Caco-2 (cell line): ENCODE results near the gene MAST4. TPM values are rescaled to one million over a fixed set of nuclear protein-coding genes. Genes with fewer than 3 reads are reported as not detected.

Source experiments
- BruUV-seq: library from RNA; stranded (reverse); fragments of 400-500 nt; replicated peaks from 2 replicates; lab custom pipeline; 2021; lab: Mats Ljungman, UMichigan
- CTCF ChIA-PET: fragments of 300-600 bp; sonication (Branson Sonifier 250); formaldehyde crosslinking; loops from one replicate; lab custom pipeline; 2022; ENCODE audit warnings: antibody characterized with exemption; lab: Charles Lee
- POLR2A ChIA-PET: fragments of 300-600 bp; sonication (Branson Sonifier 250); formaldehyde crosslinking; loops from one replicate; lab custom pipeline; 2022; ENCODE audit warnings: antibody characterized with exemption; lab: Charles Lee
- DNase-seq, 2 experiments: peaks; one replicate each; pipeline versions ENCODE4 v3.0.0 to v3.0.0-alpha.2; 2020 to 2022
- H3K27me3 ChIP-seq: replicated peaks from 2 replicates; pipeline ENCODE4 v1.6.0; 2011; ENCODE audit warnings: low read length; ENCODE audit not compliant: control insufficient read depth, insufficient read depth
- H3K36me3 ChIP-seq: 2 replicates; pipeline ENCODE4 v1.5.1; 2011; ENCODE audit warnings: low read length; ENCODE audit not compliant: control insufficient read depth, insufficient read depth
- H3K4me1 ChIP-seq: fragments of 250-450 bp; sonication (Bioruptor Pico); 2 replicates; pipeline ENCODE4 v1.5.1; 2020; ENCODE audit warnings: mild to moderate bottlenecking
- H3K4me3 ChIP-seq: 2 replicates; pipeline ENCODE4 v1.5.1; 2011; ENCODE audit warnings: low read depth, mild to moderate bottlenecking, control low read depth, low read length
- H3K9me3 ChIP-seq: fragments of 250-450 bp; sonication (Bioruptor Pico); 2 replicates; pipeline ENCODE4 v1.5.1; 2020; ENCODE audit warnings: mild to moderate bottlenecking, moderate library complexity
- H3K27ac Mint-ChIP-seq: one replicate; pipeline ENCODE4 v1.8.0; 2022; ENCODE audit warnings: mixed read lengths; ENCODE audit not compliant: unreplicated experiment
- H3K27me3 Mint-ChIP-seq: one replicate; pipeline ENCODE4 v1.8.0; 2022; ENCODE audit warnings: mixed read lengths; ENCODE audit not compliant: insufficient read depth, unreplicated experiment
- H3K36me3 Mint-ChIP-seq: one replicate; pipeline ENCODE4 v1.8.0; 2022; ENCODE audit warnings: mild to moderate bottlenecking, mixed read lengths; ENCODE audit not compliant: insufficient read depth, unreplicated experiment
- H3K4me1 Mint-ChIP-seq: one replicate; pipeline ENCODE4 v1.8.0; 2022; ENCODE audit warnings: low read depth, mixed read lengths; ENCODE audit not compliant: unreplicated experiment
- H3K4me3 Mint-ChIP-seq: one replicate; pipeline ENCODE4 v1.8.0; 2022; ENCODE audit warnings: mild to moderate bottlenecking, moderate library complexity, mixed read lengths; ENCODE audit not compliant: unreplicated experiment
- H3K9me3 Mint-ChIP-seq: one replicate; pipeline ENCODE4 v1.8.0; 2022; ENCODE audit warnings: mixed read lengths; ENCODE audit not compliant: unreplicated experiment
- intact Hi-C: fragments of 100-400 bp; cut with micrococcal nuclease; formaldehyde crosslinking; loops from one replicate; pipeline ENCODE4 v1.10.0; 2022; ENCODE audit not compliant: unreplicated experiment
- total RNA-seq: library from RNA; stranded (reverse); gene quantifications from 2 replicates; pipeline ENCODE4 v1.2.3, GENCODE V29; 2022
- TF ChIP-seq, protein P1 (sequence below), 2 experiments: fragments of 200-600 bp in 1 of 2; IDR thresholded peaks; 1 replicate in 1 of 2; 2 replicates in 1 of 2; pipeline versions ENCODE4 v1.5.1 to v1.8.0; 2011 to 2022; ENCODE audit warnings: antibody characterized with exemption in 1 of 2, control low read depth in 1 of 2, inconsistent platforms in 1 of 2, low read depth in 1 of 2, low read length in 1 of 2, mild to moderate bottlenecking in 1 of 2, moderate library complexity in 1 of 2; ENCODE audit not compliant: insufficient read depth in 1 of 2, severe bottlenecking in 1 of 2, unreplicated experiment in 1 of 2

The MAST4 gene
- total RNA-seq, 1 experiment from 2014 or later = 17.8 TPM

DNA sequence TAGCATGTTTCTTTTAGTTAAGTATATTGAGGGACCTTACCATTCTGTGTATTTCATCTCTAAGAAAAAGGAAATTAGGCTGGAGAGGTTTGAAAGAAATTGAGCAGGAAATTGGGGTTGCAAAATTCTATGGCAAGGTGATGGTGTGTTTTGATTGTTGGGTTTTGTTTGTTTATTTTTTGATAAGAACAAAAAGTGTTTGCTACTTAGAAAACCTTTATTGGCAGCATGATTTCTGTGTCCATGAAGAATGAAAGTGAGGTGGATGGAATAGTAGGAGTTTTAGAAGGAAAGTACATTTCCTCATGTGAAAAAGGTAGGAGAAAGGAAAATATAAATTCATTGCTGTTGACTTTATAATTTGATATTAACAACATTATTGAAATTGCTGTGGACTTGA is 433.3 kb downstream of the MAST4 start:
- no peak for DNase-seq

DNA sequence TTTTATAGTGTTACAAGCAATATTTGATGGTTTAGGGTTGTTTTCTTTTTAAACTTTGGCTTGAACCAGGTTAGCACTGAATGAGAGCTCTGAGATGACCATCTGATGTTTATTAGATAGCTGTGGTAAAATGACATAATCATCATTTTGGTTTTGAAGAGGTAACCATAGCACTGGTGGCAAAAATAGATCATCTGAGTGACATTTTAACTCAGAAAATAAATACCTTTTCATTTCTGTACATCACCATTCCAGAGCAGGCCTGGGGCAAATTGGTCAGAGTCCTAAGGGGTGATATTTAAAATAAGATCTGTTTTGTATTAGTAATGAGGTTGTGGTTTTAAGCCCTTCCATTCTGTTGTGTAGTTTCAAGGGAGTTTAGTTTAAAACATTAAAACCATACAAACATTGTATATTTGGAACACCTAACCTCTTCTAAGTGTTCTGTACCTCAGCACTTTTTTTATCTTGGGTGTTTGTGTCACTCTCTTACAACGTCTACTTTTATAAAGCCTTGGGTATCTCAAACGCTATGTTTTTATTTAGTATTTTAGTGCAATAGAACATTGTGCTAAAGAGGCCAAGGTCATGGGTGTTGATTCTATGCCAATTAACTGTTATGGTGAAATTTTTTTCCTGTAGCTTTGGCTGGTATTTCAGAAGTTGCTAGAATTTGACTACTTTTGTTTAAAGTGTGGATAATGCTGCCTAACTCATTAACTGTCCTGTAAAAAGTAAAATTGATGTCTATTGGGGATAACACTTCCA is 434.3 kb downstream of the MAST4 start:
- Histone ChIP-seq H3K36me3 (no peaks in the 10 kb centered on the region; the same call in 1 of the 2 replicates), H3K4me3 (no peak overlapping the region), H3K27me3 (no peaks in the 10 kb centered on the region), H3K9me3 (no peaks in the 10 kb centered on the region), H3K4me1 (peaks cover 61% of the 10 kb centered on the region)
- Mint-ChIP-seq H3K27ac (no peak overlapping the region), H3K4me1 (peaks cover 58% of the 10 kb centered on the region), H3K9me3 (no peaks in the 10 kb centered on the region), H3K4me3 (no peak overlapping the region), H3K36me3 (peaks cover 11% of the 10 kb centered on the region), H3K27me3 (no peaks in the 10 kb centered on the region)
- no TSS peak for BruUV-seq
- intact Hi-C loops = no loop called here
- ChIA-PET POLR2A (no interaction called here), CTCF (no interaction called here)
- TF ChIP-seq, protein P1, sequence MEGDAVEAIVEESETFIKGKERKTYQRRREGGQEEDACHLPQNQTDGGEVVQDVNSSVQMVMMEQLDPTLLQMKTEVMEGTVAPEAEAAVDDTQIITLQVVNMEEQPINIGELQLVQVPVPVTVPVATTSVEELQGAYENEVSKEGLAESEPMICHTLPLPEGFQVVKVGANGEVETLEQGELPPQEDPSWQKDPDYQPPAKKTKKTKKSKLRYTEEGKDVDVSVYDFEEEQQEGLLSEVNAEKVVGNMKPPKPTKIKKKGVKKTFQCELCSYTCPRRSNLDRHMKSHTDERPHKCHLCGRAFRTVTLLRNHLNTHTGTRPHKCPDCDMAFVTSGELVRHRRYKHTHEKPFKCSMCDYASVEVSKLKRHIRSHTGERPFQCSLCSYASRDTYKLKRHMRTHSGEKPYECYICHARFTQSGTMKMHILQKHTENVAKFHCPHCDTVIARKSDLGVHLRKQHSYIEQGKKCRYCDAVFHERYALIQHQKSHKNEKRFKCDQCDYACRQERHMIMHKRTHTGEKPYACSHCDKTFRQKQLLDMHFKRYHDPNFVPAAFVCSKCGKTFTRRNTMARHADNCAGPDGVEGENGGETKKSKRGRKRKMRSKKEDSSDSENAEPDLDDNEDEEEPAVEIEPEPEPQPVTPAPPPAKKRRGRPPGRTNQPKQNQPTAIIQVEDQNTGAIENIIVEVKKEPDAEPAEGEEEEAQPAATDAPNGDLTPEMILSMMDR (IDR thresholded peaks at IDR 0.05; ENCODE audit: insufficient read depth in 1 of 2, low read depth in 1 of 2, low read length in 1 of 2, severe bottlenecking in 1 of 2, unreplicated experiment in 1 of 2) = no peak
- DNase-seq = no peak

More for the DNA sequence above, 433.3 kb downstream of the MAST4 start:
- Histone ChIP-seq H3K4me3 (no peak overlapping the region), H3K27me3 (no peaks in the 10 kb centered on the region), H3K9me3 (no peaks in the 10 kb centered on the region), H3K36me3 (no peaks in the 10 kb centered on the region; the same call in 1 of the 2 replicates), H3K4me1 (peaks cover 53% of the 10 kb centered on the region)
- Mint-ChIP-seq H3K9me3 (no peaks in the 10 kb centered on the region), H3K36me3 (peaks cover 11% of the 10 kb centered on the region), H3K4me3 (no peak overlapping the region), H3K4me1 (peaks cover 60% of the 10 kb centered on the region), H3K27ac (no peak overlapping the region), H3K27me3 (no peaks in the 10 kb centered on the region)
- intact Hi-C loops = no loop called here
- POLR2A ChIA-PET = no interaction called here
- BruUV-seq = no TSS peak
- TF ChIP-seq, protein P1 (IDR thresholded peaks at IDR 0.05; ENCODE audit: insufficient read depth in 1 of 2, low read depth in 1 of 2, low read length in 1 of 2, severe bottlenecking in 1 of 2, unreplicated experiment in 1 of 2) = no peak
- CTCF ChIA-PET = no interaction called here

DNA sequence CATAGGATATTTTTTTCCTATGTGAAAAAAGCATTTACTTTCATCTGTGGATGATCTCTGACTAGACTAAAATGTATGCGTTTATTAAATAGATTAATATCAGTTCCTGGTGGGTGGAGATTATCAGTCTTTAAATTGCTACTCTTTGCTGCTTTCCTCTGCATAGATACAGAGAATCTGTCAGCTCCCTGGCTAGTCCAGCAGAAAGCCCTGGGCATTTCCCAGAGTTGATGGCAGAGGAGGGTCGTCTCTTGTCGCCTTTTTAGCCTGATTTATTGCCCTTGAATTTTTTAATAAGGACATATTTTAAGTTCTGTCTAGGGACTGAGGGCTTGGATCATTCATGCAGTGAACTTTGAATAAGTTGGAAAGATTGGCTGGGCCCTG is 434.9 kb downstream of the MAST4 start:
- Mint-ChIP-seq H3K27me3 (no peaks in the 10 kb centered on the region), H3K36me3 (peaks cover 11% of the 10 kb centered on the region), H3K27ac (no peak overlapping the region), H3K4me3 (no peak overlapping the region), H3K4me1 (peaks cover 53% of the 10 kb centered on the region), H3K9me3 (no peaks in the 10 kb centered on the region)
- ChIA-PET CTCF (no interaction called here), POLR2A (no interaction called here)
- intact Hi-C loops = no loop called here
- no peaks in the 10 kb centered on the region for H3K27me3 ChIP-seq
- H3K4me3 ChIP-seq = no peak overlapping the region
- H3K4me1 ChIP-seq = peaks cover 61% of the 10 kb centered on the region
- no peaks in the 10 kb centered on the region for H3K9me3 ChIP-seq
- DNase-seq = no peak
- BruUV-seq = no TSS peak
- H3K36me3 ChIP-seq = no peaks in the 10 kb centered on the region; the same call in 1 of the 2 replicates
- TF ChIP-seq, protein P1 (IDR thresholded peaks at IDR 0.05; ENCODE audit: insufficient read depth in 1 of 2, low read depth in 1 of 2, low read length in 1 of 2, severe bottlenecking in 1 of 2, unreplicated experiment in 1 of 2) = no peak
